ENCODE results near the gene ARHGEF28.

The ARHGEF28 gene

DNA sequence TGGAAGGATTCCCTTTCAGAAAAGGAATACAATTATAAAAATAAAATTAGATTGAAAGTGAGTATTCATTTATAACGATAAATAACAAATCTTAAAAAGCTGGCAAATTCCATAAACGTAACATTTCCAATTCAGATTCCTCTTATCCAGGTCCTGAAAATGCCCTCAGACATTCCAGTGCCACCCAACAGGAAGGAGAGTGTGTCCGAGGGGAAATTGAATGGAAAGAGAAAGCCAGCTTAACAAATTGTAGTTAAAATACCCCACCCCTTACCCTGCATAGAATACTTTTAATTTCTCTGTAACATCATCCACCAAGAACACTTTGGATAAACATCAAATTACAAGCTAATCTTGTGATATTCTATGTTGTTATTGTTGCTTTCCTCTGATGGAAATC, 72.0 kb downstream of the ARHGEF28 start:
- DNase-seq (ENCODE audit: low spot score): no peak

DNA sequence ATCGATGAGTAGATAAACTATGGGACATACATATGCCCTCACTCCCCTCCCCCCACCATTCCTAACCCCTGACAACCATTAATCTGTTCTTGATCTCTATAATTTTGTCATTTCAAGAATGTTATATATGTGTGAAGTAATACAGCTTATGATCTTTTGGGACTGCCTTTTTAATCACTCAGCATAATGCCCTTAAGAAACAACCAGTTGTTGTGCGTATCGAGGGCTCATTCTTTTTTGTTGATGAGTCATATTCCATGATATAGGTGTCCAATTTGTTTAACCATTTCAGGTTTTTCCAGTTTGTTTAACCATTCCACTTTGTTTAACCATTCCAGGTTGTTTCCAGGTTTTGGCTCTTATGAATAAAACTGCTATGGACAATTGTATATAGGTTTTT, 75.6 kb downstream of the ARHGEF28 start:
- no peak for DNase-seq (ENCODE audit: low spot score)

DNA sequence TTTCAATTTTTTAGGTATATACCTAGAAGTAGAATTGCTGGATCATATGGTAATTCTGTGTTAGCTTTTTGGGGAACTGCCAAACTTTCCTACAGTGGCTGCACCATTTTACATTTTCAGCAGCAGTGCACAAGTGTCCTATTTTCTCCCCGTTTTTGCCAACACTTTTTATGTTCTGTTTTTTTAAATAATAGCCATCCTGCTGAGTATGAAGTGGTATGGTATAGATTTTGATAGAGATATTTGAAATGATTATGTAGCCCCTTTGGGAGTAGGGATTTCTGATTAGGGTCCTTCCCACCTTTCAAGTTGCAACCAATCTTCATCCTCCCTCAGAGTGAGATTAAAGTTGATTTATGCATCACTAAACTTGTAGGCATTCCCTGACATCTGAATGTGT, 76.5 kb downstream of the ARHGEF28 start:
- no peak for DNase-seq (ENCODE audit: low spot score)

DNA sequence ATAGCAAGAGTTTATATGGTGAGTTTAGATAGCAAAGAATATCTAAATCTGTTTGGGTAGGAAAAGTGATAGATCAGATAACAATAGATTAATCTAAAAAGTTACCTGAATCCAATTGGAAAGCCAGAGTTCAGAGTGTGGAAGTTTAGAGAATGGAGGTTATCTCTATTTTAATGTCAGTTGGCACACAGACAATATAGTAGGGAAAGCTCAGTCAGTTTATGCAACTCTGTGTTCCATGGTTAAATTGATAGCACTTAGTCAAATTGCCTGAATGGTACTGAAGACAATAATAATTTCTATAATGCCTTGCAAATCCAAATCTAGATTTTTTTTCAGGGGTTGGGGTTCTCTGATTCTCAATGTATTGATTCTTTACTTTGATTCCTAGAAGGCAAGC, 77.0 kb downstream of the ARHGEF28 start:
- DNase-seq (ENCODE audit: low spot score): no peak

DNA sequence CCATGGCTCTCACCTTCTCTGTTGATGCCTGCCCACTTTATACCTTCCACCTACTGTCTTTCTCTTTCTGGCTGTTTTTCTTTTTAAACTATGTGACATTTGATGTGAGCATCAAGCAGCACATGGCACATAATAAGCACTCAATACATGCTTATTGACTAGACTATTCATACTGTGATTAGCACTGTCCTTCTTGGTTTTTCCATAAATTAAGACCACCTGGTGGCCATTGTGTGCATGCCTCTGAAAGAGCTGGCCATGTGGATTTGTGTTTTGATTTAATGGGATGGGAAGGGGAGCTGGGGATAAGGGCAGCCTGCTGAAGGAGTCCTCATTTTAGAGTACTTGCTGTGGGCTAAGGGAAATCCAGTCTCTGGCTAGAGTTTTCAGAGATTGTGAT, 79.4 kb downstream of the ARHGEF28 start:
- DNase-seq (ENCODE audit: low spot score): no peak

DNA sequence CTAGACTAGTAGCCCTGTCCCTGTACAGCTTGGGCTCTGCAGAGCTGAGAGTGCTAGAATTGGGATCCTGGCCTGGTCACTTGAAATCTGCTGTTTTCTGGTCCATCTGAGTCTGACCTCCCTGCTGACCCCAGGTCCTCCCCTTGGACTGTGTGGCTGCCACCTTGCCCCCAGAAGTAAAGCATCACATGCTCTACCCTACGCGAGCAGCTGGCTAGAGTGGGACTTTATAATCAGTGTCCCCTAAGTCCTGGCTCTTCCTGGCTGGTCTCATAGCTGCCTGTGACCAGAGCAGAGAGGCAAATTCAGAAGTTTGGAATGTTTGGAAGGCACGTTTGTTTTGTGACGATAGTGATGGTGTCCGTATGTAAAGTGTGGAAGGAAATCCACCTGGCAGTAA, 81.0 kb downstream of the ARHGEF28 start:
- no peak for DNase-seq (ENCODE audit: low spot score)

DNA sequence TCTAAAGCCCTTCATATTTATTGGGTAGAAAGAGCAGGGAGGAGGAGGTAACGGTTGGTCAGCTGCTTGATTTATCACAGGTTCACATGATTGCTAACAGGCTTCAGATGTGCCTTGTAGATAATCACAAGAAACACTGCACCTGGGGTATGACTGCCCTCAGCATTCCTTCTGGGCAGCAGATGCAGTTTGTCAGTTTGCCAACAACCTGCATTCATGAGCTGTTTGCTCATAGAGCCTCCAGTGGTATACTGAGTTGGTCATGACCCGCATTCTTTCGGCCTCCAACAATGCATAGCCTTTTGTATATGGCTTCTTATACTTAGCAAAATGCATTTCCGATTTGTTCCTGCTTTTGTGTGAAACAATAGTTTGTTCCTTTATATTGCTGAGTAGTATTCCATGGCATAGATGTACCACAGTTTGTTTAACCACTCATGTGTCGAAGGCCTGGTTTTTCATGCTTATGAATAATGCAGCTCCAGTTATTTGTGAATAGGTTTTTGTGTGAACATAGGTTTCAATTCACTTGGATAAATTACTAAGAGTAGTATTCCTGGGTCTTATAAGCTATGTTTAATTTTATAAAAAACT, 83.6 kb downstream of the ARHGEF28 start:
- no peak for DNase-seq (ENCODE audit: low spot score)

DNA sequence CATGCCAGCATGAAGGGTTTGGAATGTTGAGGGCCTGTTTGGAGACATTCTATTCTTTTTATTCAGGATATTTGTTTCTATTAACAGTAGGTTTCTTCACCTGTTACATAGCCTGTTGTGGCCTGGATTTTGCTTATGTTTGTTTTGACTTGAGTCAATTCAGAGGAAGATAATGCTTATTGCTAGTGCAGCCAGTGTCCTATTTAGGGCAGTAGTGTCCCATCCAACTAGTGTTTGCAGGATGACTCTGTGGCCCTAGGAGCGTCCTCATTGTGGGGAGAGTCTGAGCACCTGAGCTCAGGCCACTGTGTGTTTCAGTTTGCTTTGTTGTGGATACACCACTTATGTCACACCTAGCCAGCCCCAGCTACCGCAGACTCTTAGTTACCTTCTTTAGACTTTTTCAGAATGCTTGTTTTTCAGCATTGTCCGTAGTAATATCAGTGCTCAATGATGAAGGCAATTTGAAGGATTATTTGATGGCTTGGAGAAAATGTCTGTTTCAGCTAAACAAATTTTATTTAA, 90.3 kb downstream of the ARHGEF28 start:
- DNase-seq (ENCODE audit: low spot score): no peak

DNA sequence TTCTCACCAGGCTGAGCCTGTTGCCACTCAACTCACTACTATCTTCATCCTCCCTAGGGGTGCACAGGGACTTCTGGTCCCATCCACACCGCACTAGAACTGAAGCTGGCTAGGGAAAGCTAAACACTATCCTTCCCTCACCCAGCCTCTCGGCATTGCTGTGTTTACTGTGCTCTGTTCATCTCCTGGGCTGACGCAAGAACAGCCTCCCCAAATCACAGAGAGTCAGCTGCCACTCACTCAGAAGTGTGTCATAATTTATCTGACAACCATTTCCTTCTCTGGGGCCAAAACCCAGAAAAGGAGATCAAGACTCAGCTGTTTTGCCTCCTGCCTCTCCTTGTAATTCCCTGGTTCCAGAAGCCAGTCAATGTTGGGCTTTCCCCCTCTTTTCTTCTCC, 92.8 kb downstream of the ARHGEF28 start:
- DNase-seq (ENCODE audit: low spot score): no peak

DNA sequence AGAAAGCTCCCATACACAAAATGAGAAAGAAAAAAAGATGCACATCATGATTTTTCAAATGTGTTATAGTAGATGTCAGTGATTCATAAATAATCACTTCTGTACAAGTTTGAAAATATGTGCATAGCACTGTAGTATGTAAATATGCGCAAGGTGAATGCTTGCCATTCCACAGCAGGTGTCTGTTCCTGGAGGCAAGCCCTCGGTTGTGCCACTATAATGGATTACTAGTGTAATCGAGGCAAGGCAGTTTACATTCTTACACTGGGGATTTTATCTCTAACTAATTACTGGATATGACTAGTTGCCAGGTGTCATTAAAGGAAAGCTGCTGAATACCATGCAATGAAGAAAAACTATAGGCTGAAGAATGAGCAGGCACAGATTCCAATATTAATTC, 93.6 kb downstream of the ARHGEF28 start:
- DNase-seq (ENCODE audit: low spot score): no peak

DNA sequence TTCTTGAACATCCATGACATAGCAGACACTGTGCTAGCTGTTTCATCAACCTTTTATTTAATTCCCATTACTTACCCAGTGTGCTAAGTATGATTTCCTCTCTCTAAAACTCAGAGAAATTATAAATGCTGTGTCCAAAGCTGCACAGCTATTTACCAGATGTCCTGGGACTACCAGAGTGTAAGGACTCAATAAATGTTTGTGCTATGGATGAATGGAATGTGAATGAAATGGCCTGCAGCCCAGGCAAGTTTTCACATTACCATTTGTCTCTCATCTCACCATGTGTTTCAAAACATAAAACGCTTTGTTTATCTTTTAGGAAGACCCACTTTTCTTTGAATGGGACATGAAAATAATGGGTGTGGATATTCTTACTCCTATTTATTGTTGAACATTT, 96.2 kb downstream of the ARHGEF28 start:
- DNase-seq (ENCODE audit: low spot score): no peak

DNA sequence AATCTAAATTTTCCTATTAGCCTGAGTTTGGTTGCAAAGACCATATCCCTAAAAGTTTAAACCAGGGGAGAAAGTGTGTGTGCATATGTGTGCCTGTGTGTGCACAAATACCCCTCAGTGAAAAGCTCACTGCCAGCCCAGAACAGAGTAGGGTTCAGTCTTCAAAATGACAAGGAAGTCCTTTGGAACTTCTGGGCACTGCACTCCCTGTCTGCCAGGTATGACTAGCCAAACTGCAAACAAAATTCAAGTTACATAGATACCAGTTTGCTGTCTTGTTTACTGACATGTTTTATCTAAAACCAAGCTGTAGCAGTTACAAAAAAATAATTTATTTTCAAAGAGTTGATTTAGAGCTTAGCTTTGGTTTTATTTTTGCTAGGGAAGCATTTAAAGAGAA, 100.1 kb downstream of the ARHGEF28 start:
- no peak for DNase-seq (ENCODE audit: low spot score)

DNA sequence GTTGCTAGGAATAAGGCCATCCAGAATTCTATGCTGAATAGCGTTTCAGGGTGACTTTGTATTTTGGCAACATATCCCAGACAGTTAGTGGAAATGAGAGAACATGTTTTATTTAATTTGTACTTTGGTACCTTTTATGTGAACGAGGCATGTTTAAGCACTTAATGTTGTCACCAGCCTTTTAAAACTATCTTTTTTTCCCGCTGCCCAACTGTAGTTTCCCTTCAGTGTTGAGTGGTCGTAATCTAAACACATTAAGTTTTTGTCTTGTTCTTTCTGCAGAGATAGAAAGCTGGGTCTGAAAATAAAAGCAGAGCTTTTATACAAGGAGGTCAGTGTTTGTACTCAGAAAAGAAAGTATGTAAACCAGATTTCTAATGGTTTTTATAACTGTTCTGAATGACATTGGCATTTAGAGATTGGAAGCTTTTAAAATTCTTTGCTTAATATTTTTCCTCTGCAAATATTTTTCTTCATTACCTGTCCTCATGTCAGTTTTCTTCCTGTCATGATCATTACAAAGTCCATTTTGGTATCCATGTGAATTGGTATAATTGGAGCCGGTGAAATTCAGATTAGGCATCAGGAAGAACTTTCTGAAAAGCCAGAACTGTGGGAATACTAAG, 100.7 kb downstream of the ARHGEF28 start:
- no peak for DNase-seq (ENCODE audit: low spot score)

DNA sequence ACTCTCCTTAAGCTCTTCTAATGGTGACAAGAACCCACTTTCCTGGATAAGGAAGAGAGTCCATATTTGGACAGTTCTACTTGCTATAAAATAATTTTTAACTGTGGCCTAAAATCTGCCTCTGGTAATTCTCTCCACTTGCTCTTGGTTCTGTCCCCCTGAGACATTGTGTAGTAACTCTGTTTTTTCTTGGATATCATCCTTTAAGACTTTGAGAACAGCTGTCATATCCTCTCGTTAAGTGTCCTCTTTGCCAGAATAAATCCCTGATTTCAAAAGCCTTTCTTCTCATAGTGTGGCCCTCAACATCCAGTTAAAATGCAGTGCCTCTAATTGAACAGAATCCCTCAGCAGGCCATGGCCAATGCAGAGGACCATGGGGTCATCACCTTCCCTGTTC, 101.5 kb downstream of the ARHGEF28 start:
- no peak for DNase-seq (ENCODE audit: low spot score)

DNA sequence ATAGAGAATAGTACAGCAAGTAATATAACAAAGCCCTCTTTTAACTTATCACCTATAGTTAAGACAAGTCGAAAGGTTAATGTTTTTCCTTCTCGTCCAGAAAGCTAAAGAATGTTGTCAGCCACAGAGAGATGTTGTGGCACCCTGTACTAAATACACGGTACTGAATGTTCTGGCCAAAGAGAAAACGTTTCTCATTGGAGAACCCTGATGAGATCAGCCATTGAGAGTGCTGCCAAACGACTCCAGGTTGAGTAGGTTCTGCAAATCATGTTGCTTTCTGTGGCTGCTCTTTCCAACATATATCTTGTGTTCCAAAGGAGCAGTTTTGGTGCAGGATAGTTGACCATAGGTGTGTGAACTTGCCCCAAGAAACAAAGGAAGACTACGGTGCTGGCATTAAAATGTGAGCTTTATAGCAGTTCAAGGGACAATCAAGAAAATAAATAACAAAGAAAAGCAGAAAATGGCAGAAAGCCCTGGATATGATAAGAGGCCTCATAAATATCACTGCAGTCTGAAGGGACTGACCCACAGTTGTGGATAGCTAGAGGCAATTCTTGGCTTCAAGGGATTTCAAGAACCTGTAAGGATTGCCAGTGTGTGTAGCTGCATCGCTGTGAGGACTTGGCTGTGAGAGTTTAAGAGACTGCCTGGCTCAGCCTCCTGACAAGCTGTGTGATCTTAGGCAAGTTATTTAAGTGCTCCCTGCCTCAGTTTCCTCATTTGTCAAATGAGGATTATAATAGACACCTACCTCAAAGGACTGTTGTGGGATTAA, 102.7 kb downstream of the ARHGEF28 start:
- no peak for DNase-seq (ENCODE audit: low spot score)

DNA sequence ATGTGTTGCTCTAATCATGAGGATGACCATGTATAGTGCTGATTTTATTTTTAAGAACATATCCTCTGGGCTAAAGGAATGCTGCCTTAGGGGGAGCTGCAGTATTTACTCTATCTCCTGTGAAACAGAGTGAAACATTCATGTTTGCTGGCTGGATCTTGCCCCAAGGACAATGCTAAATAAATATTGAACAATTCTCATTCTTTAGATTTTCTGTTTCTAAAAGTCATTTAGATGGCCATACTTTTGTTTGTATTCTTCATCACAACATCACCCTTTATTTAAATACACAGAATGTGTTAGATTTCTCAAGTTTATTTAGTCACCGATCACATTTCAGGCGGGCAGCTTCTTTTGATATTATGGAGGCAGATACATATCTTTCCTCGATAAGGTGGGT, 103.3 kb downstream of the ARHGEF28 start:
- no peak for DNase-seq (ENCODE audit: low spot score)

DNA sequence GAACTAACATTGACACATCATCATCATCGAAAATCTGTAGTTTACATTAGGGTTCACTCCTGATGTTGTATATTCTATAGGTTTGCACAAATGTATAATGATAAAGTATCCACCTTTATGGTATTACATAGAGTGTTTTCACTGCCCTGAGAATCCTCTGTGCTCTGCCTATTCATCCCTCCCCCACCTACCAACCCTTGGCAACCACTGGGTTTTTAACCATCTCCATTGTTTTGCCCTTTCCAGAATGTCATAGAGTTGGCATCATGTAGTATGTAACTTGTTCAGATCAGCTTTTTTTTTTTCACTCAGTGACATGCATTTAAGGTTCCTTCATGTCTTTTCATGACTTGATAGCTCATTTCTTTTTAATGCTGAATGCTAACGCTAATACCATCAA, 106.0 kb downstream of the ARHGEF28 start:
- DNase-seq (ENCODE audit: low spot score): no peak

DNA sequence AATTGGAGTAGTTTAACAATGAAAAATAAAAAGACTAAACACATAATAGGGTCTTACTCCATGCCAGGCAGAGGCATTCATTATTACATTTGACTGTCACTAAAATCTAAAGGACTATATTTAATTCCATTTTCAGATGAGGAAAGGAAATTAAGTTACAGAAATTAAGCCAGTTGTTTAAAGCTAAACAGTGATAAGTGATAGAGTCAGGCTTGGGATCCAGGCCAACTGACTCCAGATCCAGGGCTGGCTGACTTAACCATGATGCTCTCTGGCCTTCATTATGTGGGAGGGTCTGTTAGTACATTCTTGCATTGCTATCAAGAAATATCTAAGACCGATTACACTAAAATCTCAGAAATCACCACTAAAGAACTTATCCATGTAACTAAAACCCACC, 107.2 kb downstream of the ARHGEF28 start:
- DNase-seq (ENCODE audit: low spot score): no peak

DNA sequence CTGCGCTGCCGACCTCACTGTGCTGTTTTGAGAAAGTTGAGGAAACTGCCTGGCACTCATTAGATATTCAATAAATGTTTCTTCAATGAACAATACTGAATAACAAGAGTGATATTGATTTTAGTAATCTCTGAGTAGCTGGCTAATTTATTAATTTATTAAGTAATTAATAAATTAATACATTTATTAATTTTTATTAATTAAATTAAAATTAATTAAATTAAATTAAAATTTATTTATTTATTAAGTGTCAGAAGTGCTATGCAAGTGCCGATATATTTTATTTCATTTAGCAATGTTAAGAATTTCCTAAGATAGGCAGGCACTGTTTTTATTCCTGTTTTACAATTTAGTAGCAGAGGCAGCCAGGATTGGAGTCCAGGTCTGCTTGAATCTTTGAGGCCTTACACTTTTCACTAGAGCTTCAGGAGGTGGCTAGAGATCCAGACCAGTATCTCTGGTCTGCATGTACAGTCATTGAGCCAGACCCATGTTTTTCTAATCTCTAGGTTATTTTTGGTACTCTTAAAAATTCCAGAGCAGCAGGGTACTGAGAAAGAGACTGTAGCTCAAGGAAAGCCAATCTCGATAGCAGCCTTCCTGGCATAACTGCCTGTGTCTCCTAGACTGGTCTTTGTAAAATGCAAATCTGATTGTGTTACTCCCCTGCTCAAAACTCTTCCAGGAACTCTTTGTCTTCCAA, 109.2 kb downstream of the ARHGEF28 start:
- DNase-seq (ENCODE audit: low spot score): no peak

DNA sequence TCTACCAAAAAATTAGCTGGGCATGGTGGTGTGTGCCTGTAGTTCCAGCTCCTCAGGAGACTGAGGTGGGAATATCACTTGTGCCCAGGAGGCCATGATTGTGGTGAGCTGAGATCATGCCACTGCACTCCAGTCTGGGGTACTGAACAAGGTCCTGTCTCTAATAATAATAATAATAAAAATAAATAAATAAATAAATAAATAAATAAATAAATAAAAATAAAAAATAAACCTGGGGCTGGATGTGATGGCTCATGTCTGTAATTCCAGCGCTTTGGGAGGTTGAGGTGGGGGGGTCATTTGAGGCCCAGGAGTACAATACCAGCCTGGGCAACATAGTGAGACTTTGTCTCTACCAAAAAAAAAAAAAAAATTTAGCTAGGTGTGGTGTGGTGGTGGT, 113.7 kb downstream of the ARHGEF28 start:
- no peak for DNase-seq (ENCODE audit: low spot score)

DNA sequence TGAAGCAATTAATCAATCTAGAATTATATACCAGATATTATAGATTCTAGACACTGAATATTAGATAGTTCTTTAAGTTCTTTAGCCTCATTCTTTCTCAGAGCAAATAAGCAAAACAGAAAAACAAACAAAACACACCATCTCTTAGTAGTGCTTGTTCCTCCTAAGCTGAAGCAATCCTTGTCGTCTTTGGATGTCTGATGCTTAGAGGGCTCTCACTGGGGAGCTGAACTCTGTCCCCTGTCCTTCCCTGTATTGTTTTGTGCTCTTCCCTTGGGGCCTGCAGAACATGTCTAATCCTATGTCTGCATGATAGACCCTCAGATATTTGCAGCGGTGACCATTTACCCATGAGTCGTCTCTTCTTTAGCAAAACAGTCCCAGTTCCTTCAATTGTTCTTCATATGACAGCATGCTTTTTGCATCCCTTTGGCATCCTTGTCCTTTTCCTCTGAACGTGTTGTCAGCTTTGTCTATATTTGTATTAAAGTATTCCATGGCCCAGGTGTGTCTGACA, 114.3 kb downstream of the ARHGEF28 start:
- DNase-seq (ENCODE audit: low spot score): peak; percentile 56

DNA sequence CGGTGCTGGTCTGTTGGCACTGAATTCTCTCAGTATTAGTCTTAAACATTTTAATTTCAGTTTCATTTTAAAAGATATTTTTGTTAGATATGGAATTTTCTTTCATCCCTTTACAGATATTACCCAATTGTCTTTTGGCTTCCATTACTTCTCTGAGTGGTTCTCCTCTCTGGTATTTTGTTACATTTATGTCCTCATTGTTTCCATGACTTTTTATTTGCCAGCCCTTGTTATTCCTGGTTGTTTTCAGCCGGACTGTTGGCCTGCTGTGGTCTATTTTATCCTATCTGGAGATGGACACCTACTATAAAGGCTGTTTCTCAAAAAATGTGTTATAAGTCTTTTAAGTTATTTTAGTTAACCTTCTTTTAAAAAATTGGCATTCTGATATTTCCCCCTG, 117.2 kb downstream of the ARHGEF28 start:
- DNase-seq (ENCODE audit: low spot score): no peak

DNA sequence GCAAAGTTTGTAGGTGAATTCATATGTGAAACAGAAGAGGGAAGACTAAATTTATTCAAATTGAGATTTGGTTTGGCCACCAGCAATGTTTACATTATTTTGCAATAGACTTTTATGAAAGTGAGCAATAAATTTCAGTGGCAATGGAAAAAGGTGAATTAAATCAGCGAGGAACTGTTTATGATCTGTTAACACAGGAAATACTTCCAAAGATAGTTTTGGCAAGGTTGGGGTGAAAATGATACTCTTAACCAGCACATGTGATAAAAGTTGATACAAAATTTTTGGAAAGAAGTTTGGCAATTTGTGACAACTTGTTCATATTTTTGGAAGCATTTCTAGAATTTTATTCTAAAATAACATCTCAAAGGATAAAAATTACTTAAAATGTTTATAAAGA, 119.8 kb downstream of the ARHGEF28 start:
- no peak for DNase-seq (ENCODE audit: low spot score)
